Vagina (tissue), 2 donors: Measurements from ENCODE around the gene MAGOH. TPM values are rescaled to one million over a fixed set of nuclear protein-coding genes. Genes with fewer than 3 reads are reported as not detected.
"Not testable (repeated sequence)": the region's sequence is repeated elsewhere in the genome, so short reads cannot be mapped to it uniquely, and the experiment has no call there.

ENCODE experiments used
- DNase-seq, 2 donors: peaks; one replicate each; pipeline ENCODE4 v3.0.0-alpha.2; 2017; ENCODE audit errors: extremely low spot score in 2 of 2
- H3K27ac ChIP-seq: fragments of 200-600 bp; sonication (generic); one replicate; pipeline ENCODE4 v1.5.1; 2019
- H3K27me3 ChIP-seq: fragments of 200-600 bp; sonication (generic); one replicate; pipeline ENCODE4 v1.5.1; 2019
- H3K36me3 ChIP-seq, 2 donors: fragments of 200-600 bp; sonication (generic); one replicate each; pipeline ENCODE4 v1.5.1; 2017 to 2019
- H3K4me1 ChIP-seq: fragments of 200-600 bp; sonication (generic); one replicate; pipeline ENCODE4 v1.5.1; 2019
- H3K4me3 ChIP-seq, 2 donors: fragments of 200-600 bp; sonication (generic); 1 replicate in 1 of 2; 2 replicates in 1 of 2; pipeline ENCODE4 v1.5.1; 2016 to 2019
- H3K9me3 ChIP-seq: fragments of 200-600 bp; sonication (generic); one replicate; pipeline ENCODE4 v1.5.1; 2019
- POLR2A ChIP-seq, 2 donors: fragments of 450-650 bp; IDR thresholded peaks; one replicate each; pipeline ENCODE4 v1.6.1; 2017; ENCODE audit warnings: antibody characterized with exemption in 2 of 2, mild to moderate bottlenecking in 2 of 2, moderate library complexity in 2 of 2
- POLR2AphosphoS5 ChIP-seq, 2 donors: sonication (generic); formaldehyde crosslinking; IDR thresholded peaks; one replicate each; pipeline ENCODE4 v1.9.0; 2017; ENCODE audit warnings: antibody characterized with exemption in 2 of 2, mild to moderate bottlenecking in 2 of 2, low read depth in 1 of 2; ENCODE audit not compliant: insufficient read depth in 1 of 2
- intact Hi-C: fragments of 100-400 bp; cut with DNase I; formaldehyde crosslinking; loops from one replicate; pipeline ENCODE4 v1.15.1; 2023
- total RNA-seq: library from RNA; depleted of rRNA; stranded (reverse); fragments of >200 nt; gene quantifications from one replicate; pipeline ENCODE4 v1.2.3, GENCODE V29; 2016
- TF ChIP-seq, protein P1 (sequence below), 3 experiments: fragments of 450-650 bp in 2 of 3; fragments of 200-600 bp in 1 of 3; sonication (generic) in 1 of 3; IDR thresholded peaks; one replicate each; pipeline ENCODE4 v1.5.1; 2017 to 2019; ENCODE audit warnings: antibody characterized with exemption in 3 of 3, mild to moderate bottlenecking in 2 of 3, moderate library complexity in 2 of 3

Gene MAGOH
- total RNA-seq, 1 donor from 2014 or later, result 23.6 TPM

- Histone ChIP-seq H3K36me3 (no peaks in the 10 kb centered on the region), H3K4me1 (peaks cover 8% of the 10 kb centered on the region), H3K9me3 (no peaks in the 10 kb centered on the region), H3K27ac (no peak overlapping the region), H3K4me3 (no peak overlapping the region), H3K27me3 (no peaks in the 10 kb centered on the region)
- TF ChIP-seq POLR2A (IDR thresholded peaks at IDR 0.05), result no peak
- TF ChIP-seq, protein P1, sequence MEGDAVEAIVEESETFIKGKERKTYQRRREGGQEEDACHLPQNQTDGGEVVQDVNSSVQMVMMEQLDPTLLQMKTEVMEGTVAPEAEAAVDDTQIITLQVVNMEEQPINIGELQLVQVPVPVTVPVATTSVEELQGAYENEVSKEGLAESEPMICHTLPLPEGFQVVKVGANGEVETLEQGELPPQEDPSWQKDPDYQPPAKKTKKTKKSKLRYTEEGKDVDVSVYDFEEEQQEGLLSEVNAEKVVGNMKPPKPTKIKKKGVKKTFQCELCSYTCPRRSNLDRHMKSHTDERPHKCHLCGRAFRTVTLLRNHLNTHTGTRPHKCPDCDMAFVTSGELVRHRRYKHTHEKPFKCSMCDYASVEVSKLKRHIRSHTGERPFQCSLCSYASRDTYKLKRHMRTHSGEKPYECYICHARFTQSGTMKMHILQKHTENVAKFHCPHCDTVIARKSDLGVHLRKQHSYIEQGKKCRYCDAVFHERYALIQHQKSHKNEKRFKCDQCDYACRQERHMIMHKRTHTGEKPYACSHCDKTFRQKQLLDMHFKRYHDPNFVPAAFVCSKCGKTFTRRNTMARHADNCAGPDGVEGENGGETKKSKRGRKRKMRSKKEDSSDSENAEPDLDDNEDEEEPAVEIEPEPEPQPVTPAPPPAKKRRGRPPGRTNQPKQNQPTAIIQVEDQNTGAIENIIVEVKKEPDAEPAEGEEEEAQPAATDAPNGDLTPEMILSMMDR (IDR thresholded peaks at IDR 0.05), result no peak
- no peak for TF ChIP-seq POLR2AphosphoS5 (IDR thresholded peaks at IDR 0.05; ENCODE audit: insufficient read depth in 1 of 2, low read depth in 1 of 2)
- DNase-seq, result no peak
- intact Hi-C loops, result no loop called here
Measured at GRCh38 chr1:53190210-53190611, 48.1 kb downstream of the MAGOH start.

GRCh38 chr1:53189061-53189460 is 49.3 kb downstream of the MAGOH start:
- Histone ChIP-seq H3K9me3 (no peaks in the 10 kb centered on the region), H3K27ac (no peak overlapping the region), H3K27me3 (no peaks in the 10 kb centered on the region), H3K4me3 (no peak overlapping the region), H3K4me1 (no peaks in the 10 kb centered on the region), H3K36me3 (no peaks in the 10 kb centered on the region)
- TF ChIP-seq, protein P1 (IDR thresholded peaks at IDR 0.05), result no peak
- TF ChIP-seq POLR2AphosphoS5 (IDR thresholded peaks at IDR 0.05; ENCODE audit: insufficient read depth in 1 of 2, low read depth in 1 of 2), result no peak
- TF ChIP-seq POLR2A (IDR thresholded peaks at IDR 0.05), result no peak
- intact Hi-C loops, result loop anchor here (10.0 kb wide), 1 partner anchor 284 kb away; no protein-coding TSS in a partner anchor
- no peak for DNase-seq

DNA sequence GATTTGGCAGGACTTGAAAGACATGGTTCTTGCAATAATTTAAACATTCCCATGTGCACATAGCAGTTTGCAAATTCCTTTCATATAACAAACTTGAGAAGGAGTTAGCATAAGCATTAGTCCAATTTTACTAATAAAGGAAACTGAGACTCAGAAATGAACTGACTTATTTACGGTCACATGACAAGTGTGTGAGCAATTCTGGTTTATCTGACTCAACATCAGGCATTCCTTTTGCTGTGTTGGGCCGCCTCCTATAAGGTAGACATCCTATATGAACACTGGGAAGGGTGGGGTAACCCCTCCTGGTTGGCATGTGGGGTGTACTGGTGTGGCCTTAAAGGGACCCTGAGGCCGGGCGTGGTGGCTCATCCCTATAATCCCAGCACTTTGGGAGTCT is 50.2 kb downstream of the MAGOH start:
- H3K9me3 ChIP-seq, result no peaks in the 10 kb centered on the region
- H3K27me3 ChIP-seq, result no peaks in the 10 kb centered on the region
- H3K27ac ChIP-seq, result no peak overlapping the region
- DNase-seq, result no peak
- peaks cover 5% of the 10 kb centered on the region for H3K4me1 ChIP-seq
- intact Hi-C loops, result loop anchor here (10.0 kb wide), 1 partner anchor 283 kb away; no protein-coding TSS in a partner anchor
- H3K4me3 ChIP-seq, result no peak overlapping the region
- TF ChIP-seq, protein P1 (IDR thresholded peaks at IDR 0.05), result no peak
- no peak for TF ChIP-seq POLR2AphosphoS5 (IDR thresholded peaks at IDR 0.05; ENCODE audit: insufficient read depth in 1 of 2, low read depth in 1 of 2)
- no peak for TF ChIP-seq POLR2A (IDR thresholded peaks at IDR 0.05)
- no peaks in the 10 kb centered on the region for H3K36me3 ChIP-seq

- Histone ChIP-seq H3K4me3 (no peak overlapping the region), H3K9me3 (no peaks in the 10 kb centered on the region), H3K36me3 (no peaks in the 10 kb centered on the region), H3K27me3 (no peaks in the 10 kb centered on the region), H3K4me1 (peaks cover 12% of the 10 kb centered on the region), H3K27ac (no peak overlapping the region)
- TF ChIP-seq POLR2AphosphoS5 (IDR thresholded peaks at IDR 0.05; ENCODE audit: insufficient read depth in 1 of 2, low read depth in 1 of 2), result no peak
- TF ChIP-seq, protein P1 (IDR thresholded peaks at IDR 0.05), result no peak
- TF ChIP-seq POLR2A (IDR thresholded peaks at IDR 0.05), result no peak
- no peak for DNase-seq
- intact Hi-C loops, result loop anchor here (10.0 kb wide), 1 partner anchor 283 kb away; no protein-coding TSS in a partner anchor
Measured at GRCh38 chr1:53187401-53187800, 50.9 kb downstream of the MAGOH start.

DNA sequence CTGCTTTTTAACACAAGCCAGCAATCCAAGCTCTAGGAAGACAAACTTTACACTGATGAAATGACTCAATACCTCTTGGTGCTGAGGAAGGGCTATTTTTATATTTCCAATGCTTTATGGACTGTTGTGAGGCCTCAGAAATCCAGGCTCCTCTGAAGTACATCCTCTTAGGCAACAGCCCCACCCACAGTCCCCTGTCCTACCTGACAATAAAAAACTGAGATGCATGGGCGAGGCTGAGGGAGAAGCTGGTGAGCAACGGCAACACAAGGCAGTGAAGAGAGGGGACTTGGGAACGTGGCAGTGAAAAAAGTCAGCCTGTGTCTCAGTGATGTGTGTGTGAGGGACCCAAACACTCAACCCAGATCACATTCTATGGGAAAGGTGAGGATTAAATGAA is 51.8 kb downstream of the MAGOH start:
- TF ChIP-seq POLR2A (IDR thresholded peaks at IDR 0.05) (no peak), POLR2AphosphoS5 (IDR thresholded peaks at IDR 0.05; ENCODE audit: insufficient read depth in 1 of 2, low read depth in 1 of 2) (no peak)
- TF ChIP-seq, protein P1 (IDR thresholded peaks at IDR 0.05), result no peak
- DNase-seq, result no peak
- Histone ChIP-seq H3K4me1 (peaks cover 21% of the 10 kb centered on the region), H3K27ac (no peak overlapping the region), H3K36me3 (no peaks in the 10 kb centered on the region), H3K27me3 (no peaks in the 10 kb centered on the region), H3K9me3 (no peaks in the 10 kb centered on the region), H3K4me3 (no peak overlapping the region)
- intact Hi-C loops, result loop anchor here (10.0 kb wide), 1 partner anchor 282 kb away; no protein-coding TSS in a partner anchor

DNA sequence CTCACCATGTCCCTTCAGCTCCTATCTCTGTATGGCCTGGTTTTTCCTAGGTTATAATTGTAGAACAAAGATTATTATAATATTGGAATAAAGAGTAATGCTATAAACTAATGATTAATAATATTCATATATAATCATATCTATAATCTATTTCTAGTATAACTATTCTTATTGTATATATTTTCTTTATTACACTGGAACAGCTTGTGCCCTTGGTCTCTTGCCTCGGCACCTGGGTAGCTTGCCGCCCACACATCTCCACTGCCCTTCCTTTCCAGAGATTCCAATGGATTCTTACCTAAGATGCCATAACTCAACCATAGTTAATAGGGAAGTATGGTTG is 52.4 kb downstream of the MAGOH start:
- not testable (repeated sequence) for DNase-seq, H3K9me3 ChIP-seq, H3K27me3 ChIP-seq, H3K36me3 ChIP-seq, H3K4me3 ChIP-seq, H3K27ac ChIP-seq
- peaks cover 23% of the 10 kb centered on the region for H3K4me1 ChIP-seq
- intact Hi-C loops, result loop anchor here (10.0 kb wide), 1 partner anchor 281 kb away; no protein-coding TSS in a partner anchor
